Measurements from ENCODE around the gene TSBP1.

DNA sequence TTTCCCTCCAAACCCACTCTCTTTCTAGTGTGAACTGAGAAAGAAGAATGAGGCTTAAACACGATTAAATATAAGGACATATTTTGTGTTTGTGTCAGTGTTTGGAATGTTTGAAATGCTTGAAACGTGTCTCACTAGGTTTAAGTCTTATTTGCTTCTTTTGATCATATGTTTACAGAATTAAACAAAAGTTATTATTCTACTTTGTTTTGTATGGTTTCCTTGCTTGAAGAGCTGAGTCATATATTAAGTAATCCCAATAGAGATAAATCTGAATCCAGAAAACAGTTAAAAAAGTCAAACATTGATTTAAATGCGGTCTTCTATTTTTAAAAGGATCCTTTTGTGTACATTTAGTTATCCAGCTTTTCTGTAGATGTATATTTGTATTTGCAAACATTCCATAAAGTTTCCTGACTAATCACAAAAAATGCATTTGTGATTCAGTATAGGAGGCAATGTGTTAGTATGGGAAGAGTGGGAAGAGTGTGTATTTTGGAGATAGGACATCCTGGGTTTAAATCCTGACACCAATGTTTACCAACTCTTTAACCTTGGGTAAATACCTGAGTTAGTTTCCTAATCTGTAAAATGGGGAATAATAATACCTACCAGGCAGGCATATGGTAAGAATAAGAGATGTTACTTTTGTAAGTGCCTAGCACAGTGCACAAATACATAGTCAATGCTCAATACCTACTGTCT, 72.9 kb downstream of the TSBP1 start:
- TF ChIP-seq, protein P1, sequence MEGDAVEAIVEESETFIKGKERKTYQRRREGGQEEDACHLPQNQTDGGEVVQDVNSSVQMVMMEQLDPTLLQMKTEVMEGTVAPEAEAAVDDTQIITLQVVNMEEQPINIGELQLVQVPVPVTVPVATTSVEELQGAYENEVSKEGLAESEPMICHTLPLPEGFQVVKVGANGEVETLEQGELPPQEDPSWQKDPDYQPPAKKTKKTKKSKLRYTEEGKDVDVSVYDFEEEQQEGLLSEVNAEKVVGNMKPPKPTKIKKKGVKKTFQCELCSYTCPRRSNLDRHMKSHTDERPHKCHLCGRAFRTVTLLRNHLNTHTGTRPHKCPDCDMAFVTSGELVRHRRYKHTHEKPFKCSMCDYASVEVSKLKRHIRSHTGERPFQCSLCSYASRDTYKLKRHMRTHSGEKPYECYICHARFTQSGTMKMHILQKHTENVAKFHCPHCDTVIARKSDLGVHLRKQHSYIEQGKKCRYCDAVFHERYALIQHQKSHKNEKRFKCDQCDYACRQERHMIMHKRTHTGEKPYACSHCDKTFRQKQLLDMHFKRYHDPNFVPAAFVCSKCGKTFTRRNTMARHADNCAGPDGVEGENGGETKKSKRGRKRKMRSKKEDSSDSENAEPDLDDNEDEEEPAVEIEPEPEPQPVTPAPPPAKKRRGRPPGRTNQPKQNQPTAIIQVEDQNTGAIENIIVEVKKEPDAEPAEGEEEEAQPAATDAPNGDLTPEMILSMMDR (IDR thresholded peaks at IDR 0.05), result no peak
- TF ChIP-seq POLR2A (IDR thresholded peaks at IDR 0.05), result no peak
